ENCODE results near the gene GPC6. TPM values are rescaled to one million over a fixed set of nuclear protein-coding genes. Genes with fewer than 3 reads are reported as not detected.

Gene GPC6
- polyA plus RNA-seq, 2 of the 4 experiments (the other 2 are of a cell fraction), result 8.0 to 14.4 TPM

DNA sequence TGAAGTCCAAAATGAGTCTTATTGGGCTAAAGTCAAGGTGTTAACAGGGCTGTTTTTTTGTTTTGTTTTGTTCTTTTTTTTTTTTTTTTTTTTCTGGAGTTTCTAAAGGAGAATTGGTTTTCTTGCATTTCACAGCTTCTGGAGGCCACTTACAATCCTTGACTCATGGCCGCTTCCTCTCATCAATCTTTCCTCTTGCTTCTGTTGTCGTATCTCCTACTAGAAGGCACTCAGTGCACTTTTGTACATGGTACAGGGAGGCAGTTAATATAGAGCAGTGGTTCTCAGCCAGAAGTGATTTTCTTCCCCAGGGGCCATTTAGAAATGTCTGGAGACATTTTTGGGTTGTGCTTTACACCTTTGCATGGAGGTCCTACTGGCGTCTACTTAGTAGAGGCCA is 706.3 kb downstream of the GPC6 start:
- CTCF ChIA-PET, result no interaction called here
- no peak for FAIRE-seq
- 64% methylated on average over 3 of the region's 3 CpGs for WGBS (ENCODE audit: missing lambda C conversion rate)

GRCh38 chr13:93936901-93937300 is 710.3 kb downstream of the GPC6 start:
- no peaks in the 10 kb centered on the region for H3K4me1 ChIP-seq
- POLR2A ChIA-PET, result no interaction called here
- ATAC-seq (no peak), DNase-seq (ENCODE audit: low read depth in 1 of 2, low spot score in 1 of 2) (no peak), FAIRE-seq (no peak)
- no peak overlapping the region for H3K27ac ChIP-seq
- CTCF ChIA-PET, result no interaction called here
- no peak overlapping the region for H3K4me2 ChIP-seq
- WGBS (ENCODE audit: missing lambda C conversion rate), result 60% methylated on average over 4 of the region's 4 CpGs
- H3K4me3 ChIP-seq, result no peak overlapping the region
- no peaks in the 10 kb centered on the region for H3K9me3 ChIP-seq
- TF ChIP-seq PHF8 (IDR thresholded peaks at IDR 0.05; ENCODE audit: borderline replicate concordance, low read depth) (no peak), POLR2A (IDR thresholded peaks at IDR 0.05; ENCODE audit: low read length) (no peak), USF2 (IDR thresholded peaks at IDR 0.05) (no peak), KDM5A (IDR thresholded peaks at IDR 0.05) (no peak), CHD2 (IDR thresholded peaks at IDR 0.05; ENCODE audit: low read length, partially characterized antibody) (no peak), NR3C1 (IDR thresholded peaks at IDR 0.05) (no peak), ZNF302 (CRISPR knock-in tag; IDR thresholded peaks at IDR 0.05) (no peak), HDAC2 (IDR thresholded peaks at IDR 0.05) (no peak), EP300 (IDR thresholded peaks at IDR 0.05) (no peak), RFX5 (IDR thresholded peaks at IDR 0.05) (no peak), CBX2 (IDR thresholded peaks at IDR 0.05; ENCODE audit: borderline replicate concordance, low read depth) (no peak), JUNB (IDR thresholded peaks at IDR 0.05) (no peak), ZFP36 (IDR thresholded peaks at IDR 0.05; ENCODE audit: borderline replicate concordance, partially characterized antibody) (no peak)

More for the DNA sequence above, 706.3 kb downstream of the GPC6 start:
- Histone ChIP-seq H3K27ac (no peak overlapping the region), H3K4me3 (no peak overlapping the region), H3K9me3 (no peaks in the 10 kb centered on the region), H3K4me1 (no peaks in the 10 kb centered on the region), H3K4me2 (no peak overlapping the region)
- TF ChIP-seq CHD4 (IDR thresholded peaks at IDR 0.05; ENCODE audit: borderline replicate concordance) (no peak), NFE2L2 (conservative IDR thresholded peaks at IDR 0.05; ENCODE audit: low read length) (no peak), CTCF (IDR thresholded peaks at IDR 0.05) (no peak), FOXS1 (CRISPR knock-in tag; IDR thresholded peaks at IDR 0.05) (no peak), ZNF302 (CRISPR knock-in tag; IDR thresholded peaks at IDR 0.05) (no peak), MAFK (IDR thresholded peaks at IDR 0.05; ENCODE audit: partially characterized antibody) (no peak), GATA3 (IDR thresholded peaks at IDR 0.05; ENCODE audit: borderline replicate concordance) (no peak), USF2 (IDR thresholded peaks at IDR 0.05) (no peak), EP300 (IDR thresholded peaks at IDR 0.05) (no peak), KDM1A (IDR thresholded peaks at IDR 0.05; ENCODE audit: low read depth) (no peak), RFX5 (IDR thresholded peaks at IDR 0.05) (no peak), CBX2 (IDR thresholded peaks at IDR 0.05; ENCODE audit: borderline replicate concordance, low read depth) (no peak), MYC (IDR thresholded peaks at IDR 0.05; ENCODE audit: borderline replicate concordance, low read length) (no peak), BHLHE40 (IDR thresholded peaks at IDR 0.05; ENCODE audit: low read depth, low read length) (no peak), ZC3H11A (IDR thresholded peaks at IDR 0.05) (no peak), PBX3 (IDR thresholded peaks at IDR 0.05) (no peak), POLR2AphosphoS2 (conservative IDR thresholded peaks at IDR 0.05; ENCODE audit: low read length) (no peak)
- TF ChIP-seq, protein P1, sequence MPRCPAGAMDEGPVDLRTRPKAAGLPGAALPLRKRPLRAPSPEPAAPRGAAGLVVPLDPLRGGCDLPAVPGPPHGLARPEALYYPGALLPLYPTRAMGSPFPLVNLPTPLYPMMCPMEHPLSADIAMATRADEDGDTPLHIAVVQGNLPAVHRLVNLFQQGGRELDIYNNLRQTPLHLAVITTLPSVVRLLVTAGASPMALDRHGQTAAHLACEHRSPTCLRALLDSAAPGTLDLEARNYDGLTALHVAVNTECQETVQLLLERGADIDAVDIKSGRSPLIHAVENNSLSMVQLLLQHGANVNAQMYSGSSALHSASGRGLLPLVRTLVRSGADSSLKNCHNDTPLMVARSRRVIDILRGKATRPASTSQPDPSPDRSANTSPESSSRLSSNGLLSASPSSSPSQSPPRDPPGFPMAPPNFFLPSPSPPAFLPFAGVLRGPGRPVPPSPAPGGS (IDR thresholded peaks at IDR 0.05), result no peak
- TF ChIP-seq, protein P2, sequence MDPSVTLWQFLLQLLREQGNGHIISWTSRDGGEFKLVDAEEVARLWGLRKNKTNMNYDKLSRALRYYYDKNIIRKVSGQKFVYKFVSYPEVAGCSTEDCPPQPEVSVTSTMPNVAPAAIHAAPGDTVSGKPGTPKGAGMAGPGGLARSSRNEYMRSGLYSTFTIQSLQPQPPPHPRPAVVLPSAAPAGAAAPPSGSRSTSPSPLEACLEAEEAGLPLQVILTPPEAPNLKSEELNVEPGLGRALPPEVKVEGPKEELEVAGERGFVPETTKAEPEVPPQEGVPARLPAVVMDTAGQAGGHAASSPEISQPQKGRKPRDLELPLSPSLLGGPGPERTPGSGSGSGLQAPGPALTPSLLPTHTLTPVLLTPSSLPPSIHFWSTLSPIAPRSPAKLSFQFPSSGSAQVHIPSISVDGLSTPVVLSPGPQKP (IDR thresholded peaks at IDR 0.05; ENCODE audit: low read depth, low read length), result no peak
- DNase-seq (ENCODE audit: low read depth in 1 of 2, low spot score in 1 of 2), result no peak
- no peak for ATAC-seq
- POLR2A ChIA-PET, result no interaction called here

All from A549 (cell line).